ENCODE measurements around the gene EIF2AK3. TPM values are rescaled to one million over a fixed set of nuclear protein-coding genes. Genes with fewer than 3 reads are reported as not detected.
A peak's percentile ranks its signal among the peaks of the same experiment; 100 is the strongest.

Gene EIF2AK3
- total and polyA plus RNA-seq, 2 of the 8 experiments (the other 6 are each of a cell fraction or from before 2014, with no cell fraction given), result 5.8 to 22.8 TPM

- Histone ChIP-seq H2AFZ (ENCODE audit: low read length) (no peak overlapping the region), H3K79me1 (ENCODE audit: low read depth, low read length) (no peaks in the 10 kb centered on the region; the same call in 1 of the 2 replicates), H2BK120ac (replicated peaks; ENCODE audit: low read depth, low read length) (no peak overlapping the region), H3K4me3 (ENCODE audit: extremely low read depth in 1 of 4, insufficient read depth in 2 of 4, low read depth in 3 of 4, low read length in 4 of 4) (peak overlapping the region in 3 of 4 experiments; percentile 66 to 91 (median 79); a peak in 3 of 8 replicates), H3K56ac (replicated peaks; ENCODE audit: insufficient read length, low read depth, low read length) (no peak overlapping the region), H3K9me3 (ENCODE audit: insufficient read depth in 2 of 2, low read depth in 1 of 2, low read length in 1 of 2) (no peaks in the 10 kb centered on the region), H4K5ac (ENCODE audit: insufficient read length, low read depth, low read length) (no peak overlapping the region), H3K9ac (replicated peaks in 1 of 4; ENCODE audit: extremely low read depth in 1 of 4, low read depth in 3 of 4, low read length in 3 of 4) (no peak overlapping the region; a peak in 1 of 7 replicates), H4K20me1 (replicated peaks in 1 of 2; ENCODE audit: control insufficient read depth in 1 of 2, insufficient read depth in 2 of 2, low read length in 2 of 2) (peaks cover 0 to 2% of the 10 kb centered on the region in 2 experiments), H3K79me2 (ENCODE audit: control insufficient read depth in 1 of 2, insufficient read depth in 2 of 2, low read length in 2 of 2) (peaks cover 3 to 28% of the 10 kb centered on the region in 2 experiments; a peak in 3 of 4 replicates), H3K23ac (ENCODE audit: insufficient read length) (no peak overlapping the region), H2BK15ac (ENCODE audit: low read length) (no peak overlapping the region), H3K14ac (ENCODE audit: insufficient read length) (no peak overlapping the region), H2BK20ac (ENCODE audit: low read length) (no peak overlapping the region), H3K18ac (ENCODE audit: extremely low read depth, low read length) (no peak overlapping the region), H2AK5ac (ENCODE audit: low read depth, low read length) (no peak overlapping the region), H3K4ac (replicated peaks; ENCODE audit: insufficient read length, low read depth, low read length) (no peak overlapping the region), H3K4me1 (replicated peaks in 1 of 4; ENCODE audit: control insufficient read depth in 3 of 4, insufficient read depth in 4 of 4, low read length in 3 of 4) (peaks cover 5 to 36% (median 29%) of the 10 kb centered on the region in 4 experiments; a peak in 6 of 7 replicates), H3K36me3 (ENCODE audit: control insufficient read depth in 2 of 4, insufficient read depth in 4 of 4, low read length in 3 of 4) (no peaks in the 10 kb centered on the region), H2BK12ac (ENCODE audit: low read depth, low read length) (no peak overlapping the region), H2BK5ac (ENCODE audit: low read depth, low read length) (no peak overlapping the region), H4K91ac (replicated peaks; ENCODE audit: insufficient read length, low read length) (no peak overlapping the region), H4K8ac (ENCODE audit: extremely low read depth, insufficient read depth, low read length) (no peak overlapping the region), H3K23me2 (ENCODE audit: low read depth, low read length) (peaks cover 7% of the 10 kb centered on the region; the same call in 1 of the 2 replicates), H3K27ac (ENCODE audit: low read depth, low read length) (no peak overlapping the region), H3K4me2 (ENCODE audit: insufficient read depth in 1 of 2, low read depth in 2 of 2, low read length in 2 of 2) (peak overlapping the region; percentile 88), H3K27me3 (replicated peaks in 1 of 4; ENCODE audit: control insufficient read depth in 3 of 4, extremely low read depth in 1 of 4, insufficient read depth in 3 of 4, low read length in 3 of 4) (no peaks in the 10 kb centered on the region)
- ChIA-PET POLR2A (ENCODE audit: partially characterized antibody) (interaction anchor here (0.8 to 3.1 kb wide), 14 partner anchors 9 to 77 kb away, joined by 3 to 10 read pairs (median 6); no protein-coding TSS in a partner anchor), CTCF (ENCODE audit: partially characterized antibody) (interaction anchor here (0.8 to 1.6 kb wide), 3 partner anchors 38 to 41 kb away, joined by 3 to 5 read pairs (median 4); no protein-coding TSS in a partner anchor)
- FAIRE-seq (no peak), DNase-seq (ENCODE audit: low read depth in 1 of 2, low spot score in 2 of 2) (no peak)
- WGBS, 2 experiments (ENCODE audit: extremely low coverage in 1 of 2, insufficient coverage in 1 of 2, insufficient read length in 1 of 2, insufficient replicate concordance in 2 of 2, low coverage in 1 of 2, low lambda C conversion rate in 2 of 2, missing lambda C conversion rate in 1 of 2), result 97% methylated on average over 8 of the region's 8 CpGs; no CpG with 5 or more reads in 1 of the 2 experiments
- TF ChIP-seq BACH1 (IDR thresholded peaks at IDR 0.05; ENCODE audit: low read length), result no peak
- no peak for TF ChIP-seq SAP30 (IDR thresholded peaks at IDR 0.05; ENCODE audit: insufficient read depth, insufficient replicate concordance, low read length)
- TF ChIP-seq GTF2F1 (IDR thresholded peaks at IDR 0.05; ENCODE audit: borderline replicate concordance, low read depth, low read length), result no peak
- TF ChIP-seq HDAC6 (IDR thresholded peaks at IDR 0.05; ENCODE audit: low read depth, low read length), result no peak
- TF ChIP-seq KDM4A (IDR thresholded peaks at IDR 0.05; ENCODE audit: low read depth, low read length, severe bottlenecking), result no peak
- no peak for TF ChIP-seq HDAC2 (IDR thresholded peaks at IDR 0.05; ENCODE audit: borderline replicate concordance in 1 of 2, low read depth in 2 of 2, low read length in 2 of 2)
- TF ChIP-seq SP1 (IDR thresholded peaks at IDR 0.05; ENCODE audit: low read depth, low read length), result no peak
- TF ChIP-seq, protein P1, sequence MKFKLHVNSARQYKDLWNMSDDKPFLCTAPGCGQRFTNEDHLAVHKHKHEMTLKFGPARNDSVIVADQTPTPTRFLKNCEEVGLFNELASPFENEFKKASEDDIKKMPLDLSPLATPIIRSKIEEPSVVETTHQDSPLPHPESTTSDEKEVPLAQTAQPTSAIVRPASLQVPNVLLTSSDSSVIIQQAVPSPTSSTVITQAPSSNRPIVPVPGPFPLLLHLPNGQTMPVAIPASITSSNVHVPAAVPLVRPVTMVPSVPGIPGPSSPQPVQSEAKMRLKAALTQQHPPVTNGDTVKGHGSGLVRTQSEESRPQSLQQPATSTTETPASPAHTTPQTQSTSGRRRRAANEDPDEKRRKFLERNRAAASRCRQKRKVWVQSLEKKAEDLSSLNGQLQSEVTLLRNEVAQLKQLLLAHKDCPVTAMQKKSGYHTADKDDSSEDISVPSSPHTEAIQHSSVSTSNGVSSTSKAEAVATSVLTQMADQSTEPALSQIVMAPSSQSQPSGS (IDR thresholded peaks at IDR 0.05; ENCODE audit: low read length), result no peak
- TF ChIP-seq JUND (IDR thresholded peaks at IDR 0.05; ENCODE audit: low read length), result no peak
- TF ChIP-seq NANOG (IDR thresholded peaks at IDR 0.05; ENCODE audit: insufficient read depth, low read depth, low read length, poor library complexity, severe bottlenecking), result no peak
- TF ChIP-seq KDM1A (IDR thresholded peaks at IDR 0.05; ENCODE audit: borderline replicate concordance, low read length), result no peak
These were observed 1.3 kb upstream of the EIF2AK3 start for GRCh38 chr2:88628571-88628939.

All from H1 (cell line).